Germinal center (tissue), 1 donor: ENCODE measurements around the gene MTMR6.

Experiments used
- DNase-seq: peaks from one replicate; pipeline ENCODE4 v3.0.0; 2012; ENCODE audit warnings: mixed read lengths, low spot score

The MTMR6 gene

GRCh38 chr13:25276748-25277147, 10.5 kb downstream of the MTMR6 start:
- DNase-seq: no peak

- DNase-seq: no peak
Observed at GRCh38 chr13:25268561-25268960, 18.7 kb downstream of the MTMR6 start.

GRCh38 chr13:25267715-25268114, 19.6 kb downstream of the MTMR6 start:
- no peak for DNase-seq

GRCh38 chr13:25266706-25267105, 20.6 kb downstream of the MTMR6 start:
- DNase-seq: no peak

GRCh38 chr13:25262261-25262660, 25.0 kb downstream of the MTMR6 start:
- no peak for DNase-seq

GRCh38 chr13:25253702-25254101, 33.6 kb downstream of the MTMR6 start:
- DNase-seq: no peak

GRCh38 chr13:25252752-25253151, 34.5 kb downstream of the MTMR6 start:
- DNase-seq: no peak

GRCh38 chr13:25252225-25252624, 35.1 kb downstream of the MTMR6 start:
- no peak for DNase-seq

- DNase-seq: no peak
Observed at GRCh38 chr13:25249001-25249543, 38.2 kb downstream of the MTMR6 start.

GRCh38 chr13:25248071-25248470, 39.2 kb downstream of the MTMR6 start:
- DNase-seq: no peak

GRCh38 chr13:25247360-25247759, 39.9 kb downstream of the MTMR6 start:
- DNase-seq: no peak

- DNase-seq: no peak
Observed at GRCh38 chr13:25244123-25244522, 43.2 kb downstream of the MTMR6 start.

GRCh38 chr13:25242956-25243355, 44.3 kb downstream of the MTMR6 start:
- no peak for DNase-seq

- DNase-seq: no peak
Observed at GRCh38 chr13:25241007-25241406, 46.3 kb downstream of the MTMR6 start.

GRCh38 chr13:25237083-25237482, 50.2 kb downstream of the MTMR6 start:
- peak; percentile 8 for DNase-seq

- DNase-seq: no peak
Observed at GRCh38 chr13:25233861-25234260, 53.4 kb downstream of the MTMR6 start.

- DNase-seq: peak; percentile 25
Observed at GRCh38 chr13:25232937-25233515, 54.3 kb downstream of the MTMR6 start.

GRCh38 chr13:25231517-25231916, 55.8 kb downstream of the MTMR6 start:
- no peak for DNase-seq

GRCh38 chr13:25227690-25228089, 59.6 kb downstream of the MTMR6 start:
- no peak for DNase-seq

GRCh38 chr13:25225970-25226369, 61.3 kb downstream of the MTMR6 start:
- DNase-seq: no peak

- no peak for DNase-seq
Observed at GRCh38 chr13:25224151-25224550, 63.1 kb downstream of the MTMR6 start.

GRCh38 chr13:25222740-25223139, 64.5 kb downstream of the MTMR6 start:
- DNase-seq: no peak

- DNase-seq: no peak
Observed at GRCh38 chr13:25218019-25218418, 69.3 kb downstream of the MTMR6 start.
